ENCODE data around the gene DNAI2.

GRCh38 chr17:74354561-74354960 is 80.5 kb downstream of the DNAI2 start:
- TF ChIP-seq CTCF (IDR thresholded peaks at IDR 0.05): no peak
- no peak for TF ChIP-seq KDM1A (IDR thresholded peaks at IDR 0.05; ENCODE audit: low read depth)
- TF ChIP-seq NR3C1 (IDR thresholded peaks at IDR 0.05): no peak
- no peak for TF ChIP-seq POLR2AphosphoS2 (conservative IDR thresholded peaks at IDR 0.05; ENCODE audit: low read length)
- no peak for TF ChIP-seq MAZ (IDR thresholded peaks at IDR 0.05; ENCODE audit: borderline replicate concordance, low read depth, low read length)
- TF ChIP-seq POLR2A (IDR thresholded peaks at IDR 0.05; ENCODE audit: low read length): no peak
- no peak for TF ChIP-seq CHD4 (IDR thresholded peaks at IDR 0.05; ENCODE audit: borderline replicate concordance)
